ENCODE data around the gene MDK. TPM values are rescaled to one million over a fixed set of nuclear protein-coding genes. Genes with fewer than 3 reads are reported as not detected.
A peak's percentile ranks its signal among the peaks of the same experiment; 100 is the strongest.

The MDK gene
- total RNA-seq, 1 donor from 2014 or later, result 24.7 TPM

GRCh38 chr11:46350695-46351094, 30.8 kb upstream of the MDK start:
- no peaks in the 10 kb centered on the region for H3K9me3 ChIP-seq
- H3K36me3 ChIP-seq, result no peaks in the 10 kb centered on the region
- no peak for TF ChIP-seq CTCF (IDR thresholded peaks at IDR 0.05)
- no peaks in the 10 kb centered on the region for H3K27me3 ChIP-seq
- H3K4me3 ChIP-seq, result no peak overlapping the region
- no peak for ATAC-seq
- H3K4me1 ChIP-seq, result peaks cover 39% of the 10 kb centered on the region
- intact Hi-C loops (cut with DNase I), result no loop called here
- no peak overlapping the region for H3K27ac ChIP-seq
- no peak for DNase-seq

GRCh38 chr11:46351148-46351547, 30.3 kb upstream of the MDK start:
- H3K4me3 ChIP-seq, result no peak overlapping the region
- peaks cover 39% of the 10 kb centered on the region for H3K4me1 ChIP-seq
- no peaks in the 10 kb centered on the region for H3K27me3 ChIP-seq
- no peak overlapping the region for H3K27ac ChIP-seq
- DNase-seq (no peak), ATAC-seq (no peak)
- no peaks in the 10 kb centered on the region for H3K9me3 ChIP-seq
- TF ChIP-seq CTCF (IDR thresholded peaks at IDR 0.05), result no peak
- H3K36me3 ChIP-seq, result peaks cover 3% of the 10 kb centered on the region
- intact Hi-C loops (cut with DNase I), result no loop called here

GRCh38 chr11:46351606-46352005, 29.9 kb upstream of the MDK start:
- H3K4me1 ChIP-seq, result peaks cover 39% of the 10 kb centered on the region
- H3K27ac ChIP-seq, result no peak overlapping the region
- H3K27me3 ChIP-seq, result no peaks in the 10 kb centered on the region
- H3K36me3 ChIP-seq, result peaks cover 4% of the 10 kb centered on the region
- DNase-seq (no peak), ATAC-seq (no peak)
- TF ChIP-seq CTCF (IDR thresholded peaks at IDR 0.05), result no peak
- H3K4me3 ChIP-seq, result no peak overlapping the region
- intact Hi-C loops (cut with DNase I), result no loop called here
- no peaks in the 10 kb centered on the region for H3K9me3 ChIP-seq

GRCh38 chr11:46352063-46352841, 29.2 kb upstream of the MDK start:
- no peak overlapping the region for H3K4me3 ChIP-seq

GRCh38 chr11:46353698-46354097, 27.8 kb upstream of the MDK start:
- Histone ChIP-seq H3K4me3 (no peak overlapping the region), H3K4me1 (peaks cover 38% of the 10 kb centered on the region)

More at GRCh38 chr11:46352063-46352841, 29.2 kb upstream of the MDK start:
- peaks cover 4% of the 10 kb centered on the region for H3K36me3 ChIP-seq
- ATAC-seq (peak; percentile 36), DNase-seq (peak; percentile 74)
- H3K27me3 ChIP-seq, result no peaks in the 10 kb centered on the region
- peaks cover 45% of the 10 kb centered on the region for H3K4me1 ChIP-seq
- TF ChIP-seq CTCF (IDR thresholded peaks at IDR 0.05), result peak; percentile 85
- no peaks in the 10 kb centered on the region for H3K9me3 ChIP-seq
- H3K27ac ChIP-seq, result no peak overlapping the region
- intact Hi-C loops (cut with DNase I), result no loop called here

More at GRCh38 chr11:46353698-46354097, 27.8 kb upstream of the MDK start:
- intact Hi-C loops (cut with DNase I), result no loop called here
- DNase-seq (no peak), ATAC-seq (no peak)
- TF ChIP-seq CTCF (IDR thresholded peaks at IDR 0.05), result no peak
- H3K9me3 ChIP-seq, result no peaks in the 10 kb centered on the region
- H3K27me3 ChIP-seq, result no peaks in the 10 kb centered on the region
- H3K27ac ChIP-seq, result no peak overlapping the region
- H3K36me3 ChIP-seq, result peaks cover 4% of the 10 kb centered on the region

Measured in upper lobe of right lung (tissue), 1 donor.